Gastroesophageal sphincter (tissue), 4 donors: ENCODE data around the gene RAB11FIP2. TPM values are rescaled to one million over a fixed set of nuclear protein-coding genes. Genes with fewer than 3 reads are reported as not detected.
"Not testable (repeated sequence)": the region's sequence is repeated elsewhere in the genome, so short reads cannot be mapped to it uniquely, and the experiment has no call there.

Experiments used
- ATAC-seq: fragments of 150-250 bp; one replicate; pipeline ENCODE4 v1.9.1; 2016; ENCODE audit warnings: mild to moderate bottlenecking, moderate library complexity
- H3K27ac ChIP-seq, 4 donors: fragments of 200-600 bp; sonication (generic) in 3 of 4; 1 replicate in 3 of 4; 2 replicates in 1 of 4; pipeline ENCODE4 v1.5.1; 2016 to 2019
- H3K27me3 ChIP-seq: fragments of 200-600 bp; sonication (generic); one replicate; pipeline ENCODE4 v1.5.1; 2019
- H3K36me3 ChIP-seq, 2 donors: fragments of 200-600 bp; sonication (generic); one replicate each; pipeline ENCODE4 v1.5.1; 2019; ENCODE audit warnings: control low read depth in 1 of 2
- H3K4me1 ChIP-seq, 3 donors: fragments of 200-600 bp; sonication (generic); 1 replicate in 2 of 3; 2 replicates in 1 of 3; pipeline ENCODE4 v1.5.1; 2016 to 2019; ENCODE audit warnings: control low read depth in 2 of 3
- H3K4me3 ChIP-seq, 2 donors: fragments of 200-600 bp; sonication (generic); one replicate each; pipeline ENCODE4 v1.5.1; 2019; ENCODE audit warnings: mild to moderate bottlenecking in 1 of 2, moderate library complexity in 1 of 2
- H3K9me3 ChIP-seq, 3 donors: fragments of 200-600 bp; sonication (generic); one replicate each; pipeline ENCODE4 v1.5.1; 2017 to 2019; ENCODE audit warnings: control low read depth in 2 of 3
- EP300 ChIP-seq: sonication (generic); formaldehyde crosslinking; IDR thresholded peaks from one replicate; pipeline ENCODE4 v1.6.1; 2017; ENCODE audit warnings: antibody characterized with exemption, mild to moderate bottlenecking
- POLR2A ChIP-seq, 2 donors: fragments of 450-650 bp; IDR thresholded peaks; one replicate each; pipeline ENCODE4 v1.6.1; 2017; ENCODE audit warnings: antibody characterized with exemption in 2 of 2, mild to moderate bottlenecking in 2 of 2, moderate library complexity in 1 of 2
- POLR2AphosphoS5 ChIP-seq: sonication (generic); formaldehyde crosslinking; IDR thresholded peaks from one replicate; pipeline ENCODE4 v1.6.1; 2017; ENCODE audit warnings: antibody characterized with exemption
- WGBS, 2 donors: methylation state at CpG; one replicate each; pipeline ENCODE4 v1.1.5; 2018; ENCODE audit warnings: low coverage in 1 of 2; 5-methylcytosine and 5-hydroxymethylcytosine counted together
- total RNA-seq, 4 donors: library from RNA; depleted of rRNA; stranded (reverse); fragments of >200 nt; gene quantifications; one replicate each; pipeline ENCODE4 v1.1.0, GENCODE V29; 2016
- TF ChIP-seq, protein P1 (sequence below), 4 experiments: fragments of 200-600 bp in 2 of 4; fragments of 450-650 bp in 2 of 4; sonication (generic) in 1 of 4; IDR thresholded peaks; one replicate each; pipeline ENCODE4 v1.5.1; 2017 to 2019; ENCODE audit warnings: antibody characterized with exemption in 4 of 4, mild to moderate bottlenecking in 2 of 4, moderate library complexity in 2 of 4

The RAB11FIP2 gene
- total RNA-seq, 4 donors from 2014 or later: 32.0 to 55.1 (median 44.8) TPM

DNA sequence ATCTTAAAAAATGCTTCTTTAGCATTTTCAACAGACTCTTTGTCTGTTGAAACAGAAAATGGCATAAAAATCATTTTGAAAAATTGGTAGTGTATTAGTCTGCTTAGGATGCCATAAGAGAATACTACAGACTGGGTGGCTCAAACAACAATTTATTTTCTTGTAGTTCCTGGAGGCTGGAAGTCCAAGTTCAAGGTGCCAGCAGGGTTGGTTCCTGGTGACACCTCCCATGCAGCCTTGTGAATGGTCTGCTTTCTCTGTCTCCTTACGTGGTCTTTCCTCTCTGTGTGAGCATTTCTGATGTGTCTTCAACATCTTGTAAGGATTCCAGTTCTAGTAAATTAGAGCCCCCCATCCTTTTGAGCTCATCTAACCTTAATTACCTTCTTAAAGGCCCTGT, 26.1 kb upstream of the RAB11FIP2 start:
- no peaks in the 10 kb centered on the region for H3K36me3 ChIP-seq
- H3K27ac ChIP-seq: no peak overlapping the region
- no peaks in the 10 kb centered on the region for H3K9me3 ChIP-seq
- H3K4me3 ChIP-seq: no peak overlapping the region
- no peaks in the 10 kb centered on the region for H3K4me1 ChIP-seq
- no peak for TF ChIP-seq EP300
- TF ChIP-seq, protein P1, sequence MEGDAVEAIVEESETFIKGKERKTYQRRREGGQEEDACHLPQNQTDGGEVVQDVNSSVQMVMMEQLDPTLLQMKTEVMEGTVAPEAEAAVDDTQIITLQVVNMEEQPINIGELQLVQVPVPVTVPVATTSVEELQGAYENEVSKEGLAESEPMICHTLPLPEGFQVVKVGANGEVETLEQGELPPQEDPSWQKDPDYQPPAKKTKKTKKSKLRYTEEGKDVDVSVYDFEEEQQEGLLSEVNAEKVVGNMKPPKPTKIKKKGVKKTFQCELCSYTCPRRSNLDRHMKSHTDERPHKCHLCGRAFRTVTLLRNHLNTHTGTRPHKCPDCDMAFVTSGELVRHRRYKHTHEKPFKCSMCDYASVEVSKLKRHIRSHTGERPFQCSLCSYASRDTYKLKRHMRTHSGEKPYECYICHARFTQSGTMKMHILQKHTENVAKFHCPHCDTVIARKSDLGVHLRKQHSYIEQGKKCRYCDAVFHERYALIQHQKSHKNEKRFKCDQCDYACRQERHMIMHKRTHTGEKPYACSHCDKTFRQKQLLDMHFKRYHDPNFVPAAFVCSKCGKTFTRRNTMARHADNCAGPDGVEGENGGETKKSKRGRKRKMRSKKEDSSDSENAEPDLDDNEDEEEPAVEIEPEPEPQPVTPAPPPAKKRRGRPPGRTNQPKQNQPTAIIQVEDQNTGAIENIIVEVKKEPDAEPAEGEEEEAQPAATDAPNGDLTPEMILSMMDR (IDR thresholded peaks at IDR 0.05): no peak
- no peak for TF ChIP-seq POLR2AphosphoS5
- TF ChIP-seq POLR2A (IDR thresholded peaks at IDR 0.05): no peak
- whole genome bisulfite sequencing, 2 donors: 82 to 100% methylated on average over 1 of the region's 1 CpG
- no peak for ATAC-seq
- no peaks in the 10 kb centered on the region for H3K27me3 ChIP-seq

GRCh38 chr10:118067389-118067788, 20.6 kb upstream of the RAB11FIP2 start:
- not testable (repeated sequence) for H3K27ac ChIP-seq, H3K36me3 ChIP-seq, H3K9me3 ChIP-seq, ATAC-seq, H3K4me1 ChIP-seq, H3K4me3 ChIP-seq, H3K27me3 ChIP-seq
- WGBS, 2 donors: no CpG with 5 or more reads among the region's 1 CpG

DNA sequence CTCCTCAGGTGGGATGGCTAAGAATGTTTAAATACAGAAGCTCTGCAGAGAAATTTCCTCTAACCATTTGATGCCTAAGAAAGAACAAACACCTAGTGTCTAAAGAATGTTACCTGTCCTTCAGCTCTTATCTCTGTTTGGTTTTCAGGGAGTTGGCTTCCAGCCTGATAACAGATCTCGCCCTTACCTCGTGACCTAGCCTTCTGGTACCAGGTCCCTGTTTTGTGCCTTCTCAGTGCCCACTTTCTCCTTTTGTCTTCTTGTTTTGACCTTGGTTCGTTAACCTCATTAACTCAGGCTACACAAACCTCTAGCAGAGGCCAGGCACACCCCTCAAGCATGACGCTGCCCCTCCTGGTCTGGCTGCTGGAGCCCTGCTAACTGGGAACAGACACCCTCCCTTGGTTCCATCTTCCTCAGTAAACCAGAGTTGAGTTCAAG, 16.1 kb upstream of the RAB11FIP2 start:
- Histone ChIP-seq H3K9me3 (no peaks in the 10 kb centered on the region), H3K27ac (no peak overlapping the region), H3K4me3 (no peak overlapping the region), H3K36me3 (no peaks in the 10 kb centered on the region), H3K4me1 (no peaks in the 10 kb centered on the region), H3K27me3 (no peaks in the 10 kb centered on the region)
- 88 to 91% methylated on average over 4 of the region's 4 CpGs for WGBS, 2 donors
- TF ChIP-seq EP300 (no peak), POLR2A (IDR thresholded peaks at IDR 0.05) (no peak), POLR2AphosphoS5 (no peak)
- TF ChIP-seq, protein P1 (IDR thresholded peaks at IDR 0.05): no peak
- ATAC-seq: no peak

- Histone ChIP-seq H3K9me3 (no peaks in the 10 kb centered on the region), H3K27me3 (no peaks in the 10 kb centered on the region), H3K36me3 (no peaks in the 10 kb centered on the region), H3K4me1 (no peaks in the 10 kb centered on the region), H3K27ac (no peak overlapping the region), H3K4me3 (no peak overlapping the region)
- 83 to 95% methylated on average over 1 of the region's 1 CpG for WGBS, 2 donors
- ATAC-seq: no peak
- TF ChIP-seq POLR2A (IDR thresholded peaks at IDR 0.05) (no peak), POLR2AphosphoS5 (no peak), EP300 (no peak)
- TF ChIP-seq, protein P1 (IDR thresholded peaks at IDR 0.05): no peak
These were observed 11.6 kb upstream of the RAB11FIP2 start for GRCh38 chr10:118058371-118058770.

- ATAC-seq: no peak
- Histone ChIP-seq H3K4me1 (no peaks in the 10 kb centered on the region), H3K36me3 (no peaks in the 10 kb centered on the region), H3K27ac (no peak overlapping the region), H3K9me3 (no peaks in the 10 kb centered on the region), H3K27me3 (no peaks in the 10 kb centered on the region), H3K4me3 (no peak overlapping the region)
- WGBS, 2 donors: 81 to 95% methylated on average over 2 to 4 of the region's 4 CpGs
- TF ChIP-seq EP300 (no peak), POLR2AphosphoS5 (no peak), POLR2A (IDR thresholded peaks at IDR 0.05) (no peak)
- TF ChIP-seq, protein P1 (IDR thresholded peaks at IDR 0.05): no peak
These were observed 10.6 kb upstream of the RAB11FIP2 start for GRCh38 chr10:118057361-118057760.
